GM18505 (cell line): ENCODE measurements around the gene ANKRD29.

Experiments used
- ATAC-seq: cut with Tn5 transposase; IDR thresholded peaks from one replicate; pipeline ENCODE4 v1.9.1; 2021; ENCODE audit not compliant: unreplicated experiment
- POLR2A ChIP-seq: IDR thresholded peaks from 4 replicates; pipeline ENCODE4 v1.6.1; 2011; ENCODE audit warnings: borderline replicate concordance; ENCODE audit not compliant: insufficient read depth, insufficient read length; ENCODE audit errors: extremely low read depth

Gene ANKRD29

GRCh38 chr18:23694637-23695430 is 32.1 kb upstream of the ANKRD29 start:
- no peak for TF ChIP-seq POLR2A
- no peak for ATAC-seq

GRCh38 chr18:23693846-23694245 is 31.1 kb upstream of the ANKRD29 start:
- TF ChIP-seq POLR2A, result no peak
- ATAC-seq, result no peak

GRCh38 chr18:23690505-23691068 is 27.9 kb upstream of the ANKRD29 start:
- no peak for ATAC-seq
- no peak for TF ChIP-seq POLR2A

- no peak for ATAC-seq
- TF ChIP-seq POLR2A, result no peak
Measured at GRCh38 chr18:23689616-23690504, 27.1 kb upstream of the ANKRD29 start.

- ATAC-seq, result no peak
Measured at GRCh38 chr18:23689031-23689615, 26.4 kb upstream of the ANKRD29 start, which contains the start of gene LAMA3. LAMA3 (plus strand) TSS chr18:23689453; CDS start chr18:23689684, 231 bp downstream.

GRCh38 chr18:23688528-23688927 is 25.8 kb upstream of the ANKRD29 start:
- no peak for TF ChIP-seq POLR2A
- no peak for ATAC-seq

More at GRCh38 chr18:23689031-23689615, 26.4 kb upstream of the ANKRD29 start, which contains the start of gene LAMA3:
- TF ChIP-seq POLR2A, result no peak

- no peak for TF ChIP-seq POLR2A
- ATAC-seq, result no peak
Measured at GRCh38 chr18:23684515-23685197, 21.9 kb upstream of the ANKRD29 start.

GRCh38 chr18:23683671-23684070 is 21.0 kb upstream of the ANKRD29 start:
- ATAC-seq, result no peak
- no peak for TF ChIP-seq POLR2A

- TF ChIP-seq POLR2A, result no peak
- ATAC-seq, result no peak
Measured at GRCh38 chr18:23683155-23683554, 20.4 kb upstream of the ANKRD29 start.

GRCh38 chr18:23682472-23682871 is 19.8 kb upstream of the ANKRD29 start:
- ATAC-seq, result no peak
- TF ChIP-seq POLR2A, result no peak

GRCh38 chr18:23682045-23682444 is 19.3 kb upstream of the ANKRD29 start:
- TF ChIP-seq POLR2A, result no peak
- ATAC-seq, result no peak

GRCh38 chr18:23675896-23676295 is 13.2 kb upstream of the ANKRD29 start:
- no peak for ATAC-seq
- TF ChIP-seq POLR2A, result no peak
